HL-60/S4 treated with retinoic acid at 250 ng/mL for 4 days and 3 days (cell line): ENCODE results near the gene DBF4B.
"Not testable (repeated sequence)": the region's sequence is repeated elsewhere in the genome, so short reads cannot be mapped to it uniquely, and the experiment has no call there.

Experiments used
- in situ Hi-C: fragments of 300-500 bp; cut with MboI; formaldehyde crosslinking; loops from 2 replicates; pipeline ENCODE4 v1.7.0; 2022; ENCODE audit warnings: low sequenced_read_pairs

DBF4B gene

GRCh38 chr17:44726121-44726520, 17.7 kb downstream of the DBF4B start:
- in situ Hi-C loops = not testable (repeated sequence)

- in situ Hi-C loops = no loop called here
Measured at GRCh38 chr17:44733753-44734152, 25.3 kb downstream of the DBF4B start.

DNA sequence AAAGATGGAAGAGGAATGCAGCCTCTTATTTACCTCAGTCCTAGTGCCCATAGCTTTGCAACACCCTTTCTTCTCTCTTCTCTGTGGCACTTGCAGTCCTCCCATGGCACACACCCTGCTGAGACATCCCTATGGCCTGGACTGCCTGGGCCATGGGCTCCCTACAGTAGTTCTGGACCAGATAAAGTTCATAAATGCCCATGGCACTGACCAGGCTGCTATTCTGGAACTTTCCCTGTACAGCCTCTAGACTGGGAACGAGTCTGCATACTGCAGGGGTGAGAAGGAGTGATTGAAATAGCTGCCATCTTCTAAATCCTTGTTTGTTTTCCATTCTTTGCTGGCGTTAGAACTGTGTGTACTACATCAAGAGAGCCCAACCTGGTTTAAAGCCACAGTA, 25.8 kb downstream of the DBF4B start:
- in situ Hi-C loops = no loop called here

DNA sequence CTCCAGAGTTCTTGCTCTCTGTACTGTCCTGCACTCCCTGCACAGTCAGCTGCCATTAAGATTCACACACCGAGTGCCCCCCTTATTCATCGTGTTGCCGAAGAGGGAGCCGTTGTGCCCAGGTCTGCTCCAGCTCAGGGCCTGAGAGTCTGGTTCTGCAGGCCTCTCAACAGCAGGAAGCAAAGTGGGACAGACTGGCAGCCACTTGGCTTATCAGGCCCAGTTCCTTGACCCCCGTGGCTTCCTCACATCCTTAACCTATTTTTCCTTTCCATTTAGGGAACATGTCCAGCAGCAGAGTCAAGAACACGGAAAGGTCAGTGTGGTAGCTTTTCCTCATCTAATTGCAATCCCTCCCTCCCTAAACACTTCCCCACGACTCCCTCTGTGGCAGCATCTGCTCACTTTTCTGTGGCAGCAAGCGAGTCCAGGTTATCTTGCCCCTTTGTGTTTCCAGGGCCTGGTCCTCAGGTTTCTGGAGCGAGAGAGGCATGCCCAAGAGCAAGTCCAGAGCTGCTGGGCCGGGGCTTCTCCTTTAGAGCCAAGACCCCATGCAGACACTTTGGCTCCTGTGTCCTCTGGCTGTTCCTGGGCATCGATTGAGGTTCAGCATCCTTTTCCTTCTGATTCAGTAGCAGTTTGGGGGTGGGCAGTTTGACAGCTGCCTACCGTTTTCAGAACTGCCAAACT, 28.2 kb downstream of the DBF4B start:
- in situ Hi-C loops = no loop called here

DNA sequence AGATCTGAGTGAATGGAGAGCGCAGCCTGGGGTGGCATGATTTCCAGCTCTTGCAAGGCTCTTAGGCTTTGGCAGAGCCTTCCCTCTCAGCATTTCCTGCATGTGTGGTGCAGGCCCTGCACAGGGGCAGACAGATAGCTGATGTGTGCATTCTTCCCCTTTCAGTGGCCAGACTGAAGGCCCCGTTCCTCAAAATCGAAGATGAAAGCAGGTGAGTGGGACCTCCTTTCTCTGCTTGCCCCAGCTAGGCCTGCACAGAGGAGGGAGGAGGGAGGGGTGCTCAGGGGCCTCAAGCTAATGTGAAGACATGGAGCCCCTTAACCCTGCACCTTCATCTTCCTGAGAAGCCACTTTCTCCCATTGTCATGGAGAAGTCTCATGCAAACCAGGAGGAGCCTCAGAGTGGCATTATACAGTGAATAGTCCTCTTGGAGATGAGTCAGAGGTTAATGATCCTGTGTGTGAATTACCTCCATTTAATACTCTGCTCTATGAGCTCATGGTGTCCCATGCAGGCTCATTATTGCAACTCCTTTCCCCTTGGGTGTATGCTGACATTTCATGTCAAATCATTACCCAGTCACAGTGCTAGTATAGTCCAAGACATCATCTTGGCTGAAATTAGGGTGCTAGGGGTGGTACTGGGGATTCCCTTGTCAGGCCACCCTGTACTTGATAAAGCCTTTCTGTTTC, 29.9 kb downstream of the DBF4B start:
- in situ Hi-C loops = no loop called here

DNA sequence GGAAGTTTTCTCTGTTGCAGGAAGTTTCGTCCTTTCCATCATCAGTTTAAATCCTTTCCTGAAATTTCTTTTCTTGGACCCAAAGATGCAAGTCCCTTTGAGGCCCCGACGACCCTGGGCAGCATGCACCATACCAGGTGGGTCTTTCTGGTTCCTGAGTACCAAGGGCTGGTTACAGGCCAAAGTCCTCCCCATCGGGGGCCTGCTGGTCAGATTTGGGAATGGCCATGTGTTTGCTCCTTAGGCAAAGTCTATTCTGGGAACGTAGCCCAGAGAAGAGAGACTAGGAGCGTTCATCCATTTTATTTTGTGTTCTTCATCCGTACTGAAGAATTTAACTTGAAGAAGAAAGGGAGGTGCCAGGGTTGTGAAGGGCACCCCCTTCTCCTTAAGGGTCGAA, 32.9 kb downstream of the DBF4B start:
- in situ Hi-C loops = no loop called here

DNA sequence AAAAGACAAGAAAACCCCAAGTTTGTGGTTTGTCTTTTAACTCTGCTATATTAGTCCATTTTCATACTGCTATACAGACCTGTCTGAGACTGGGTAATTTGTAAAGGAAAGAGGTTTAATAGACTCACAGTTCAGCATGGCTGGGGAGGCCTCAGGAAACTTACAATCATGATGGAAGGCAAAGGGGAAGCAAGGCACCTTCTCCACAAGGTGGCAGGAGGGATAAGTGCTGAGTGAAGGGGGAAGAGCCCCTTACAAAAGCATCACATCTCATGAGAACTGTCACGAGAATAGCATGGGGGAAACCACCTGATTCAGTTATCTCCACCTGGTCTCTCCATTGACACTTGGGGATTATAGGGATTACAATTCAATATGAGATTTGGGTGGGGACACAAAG, 36.8 kb downstream of the DBF4B start:
- in situ Hi-C loops = no loop called here

- in situ Hi-C loops = not testable (repeated sequence)
Measured at GRCh38 chr17:44745738-44746137, 37.3 kb downstream of the DBF4B start.

GRCh38 chr17:44747566-44747965, 39.1 kb downstream of the DBF4B start:
- in situ Hi-C loops = no loop called here

GRCh38 chr17:44749076-44749979, 40.9 kb downstream of the DBF4B start:
- in situ Hi-C loops = no loop called here

GRCh38 chr17:44749980-44750318, 41.5 kb downstream of the DBF4B start:
- in situ Hi-C loops = no loop called here

DNA sequence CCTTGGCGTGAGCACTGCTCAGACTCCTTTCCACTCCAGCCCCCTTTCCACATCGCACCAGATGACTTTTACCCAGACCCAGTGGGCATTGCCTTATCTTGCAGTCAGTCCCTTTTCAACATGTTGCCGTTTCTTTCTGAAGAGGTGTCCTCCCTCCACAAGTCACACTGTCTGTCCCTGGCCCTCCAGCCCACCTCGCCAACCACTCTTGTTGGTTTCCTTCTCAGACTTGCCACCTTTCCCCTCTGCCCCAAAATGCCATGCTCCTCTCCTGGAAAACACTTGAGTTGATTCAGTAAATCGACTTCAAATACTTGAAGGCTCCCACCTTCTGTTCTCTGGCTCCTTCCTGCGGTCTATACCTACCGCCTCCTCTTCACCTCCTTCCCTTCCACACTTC, 42.9 kb downstream of the DBF4B start:
- in situ Hi-C loops = no loop called here

DNA sequence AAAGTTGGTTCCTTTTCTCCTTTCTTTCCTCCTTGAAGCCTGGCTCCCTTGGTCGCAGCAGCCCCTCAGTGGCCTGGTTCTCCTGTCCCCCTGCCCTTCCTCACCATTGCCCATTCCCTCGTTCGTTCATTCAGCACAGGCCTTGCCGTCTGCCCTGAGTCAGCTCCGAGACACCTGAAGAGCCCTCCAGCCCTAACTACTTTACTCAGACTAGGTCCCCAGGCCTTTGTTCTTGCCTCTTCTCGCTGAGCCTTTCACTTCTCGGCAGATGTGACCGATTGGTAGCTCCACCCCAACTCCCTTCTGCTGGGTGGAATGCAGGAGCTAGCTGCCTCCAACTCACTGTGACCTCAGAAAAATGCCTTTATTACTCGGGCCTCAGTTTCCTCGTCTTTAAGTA, 43.3 kb downstream of the DBF4B start:
- in situ Hi-C loops = no loop called here

DNA sequence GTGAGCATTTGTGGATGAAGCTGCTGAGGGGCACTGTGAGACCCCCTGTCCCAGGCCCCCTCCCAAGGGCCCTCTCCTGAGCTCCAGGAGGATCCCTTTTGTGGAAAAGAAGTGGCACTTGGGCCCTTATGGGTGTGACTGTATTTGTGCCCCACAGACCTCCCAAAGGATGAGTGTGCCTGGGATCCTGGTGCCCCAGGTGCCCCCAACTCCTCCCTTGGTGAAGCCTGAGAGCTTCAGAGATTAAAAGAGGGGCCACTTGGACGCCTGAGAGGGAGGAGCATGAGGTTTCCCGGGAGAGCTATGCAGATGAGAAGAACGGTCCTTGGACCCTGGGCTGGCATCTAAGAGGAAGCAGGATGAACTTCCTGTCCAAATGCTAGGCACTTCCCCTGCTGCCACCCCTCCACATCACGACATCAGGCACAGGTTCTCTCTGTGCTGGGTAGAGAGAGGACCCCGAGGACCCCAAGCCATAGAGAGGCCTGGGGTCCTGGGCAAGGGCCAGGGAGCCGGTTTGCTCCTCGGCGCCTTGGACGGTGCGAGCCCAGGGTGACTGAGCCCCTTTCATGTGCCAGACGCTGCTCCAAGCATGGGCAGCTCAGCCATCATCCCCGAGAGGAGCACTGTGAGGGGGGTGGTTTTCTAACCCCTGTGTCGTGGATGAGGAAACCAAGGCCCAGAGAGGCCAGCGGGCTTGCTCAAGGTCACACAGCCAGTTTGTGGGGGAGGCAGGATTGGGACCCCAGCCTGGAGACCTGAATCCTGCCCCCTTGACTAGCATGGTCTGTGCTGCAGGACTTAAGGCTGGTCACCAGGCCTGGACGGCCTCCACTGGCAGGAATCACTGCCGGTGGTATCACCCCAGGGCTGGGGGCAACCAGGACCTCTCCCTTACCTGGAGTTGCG, 44.7 kb downstream of the DBF4B start:
- in situ Hi-C loops = no loop called here

- in situ Hi-C loops = no loop called here
Measured at GRCh38 chr17:44754276-44754675, 45.8 kb downstream of the DBF4B start.

GRCh38 chr17:44755180-44755579, 46.7 kb downstream of the DBF4B start:
- in situ Hi-C loops = not testable (repeated sequence)

DNA sequence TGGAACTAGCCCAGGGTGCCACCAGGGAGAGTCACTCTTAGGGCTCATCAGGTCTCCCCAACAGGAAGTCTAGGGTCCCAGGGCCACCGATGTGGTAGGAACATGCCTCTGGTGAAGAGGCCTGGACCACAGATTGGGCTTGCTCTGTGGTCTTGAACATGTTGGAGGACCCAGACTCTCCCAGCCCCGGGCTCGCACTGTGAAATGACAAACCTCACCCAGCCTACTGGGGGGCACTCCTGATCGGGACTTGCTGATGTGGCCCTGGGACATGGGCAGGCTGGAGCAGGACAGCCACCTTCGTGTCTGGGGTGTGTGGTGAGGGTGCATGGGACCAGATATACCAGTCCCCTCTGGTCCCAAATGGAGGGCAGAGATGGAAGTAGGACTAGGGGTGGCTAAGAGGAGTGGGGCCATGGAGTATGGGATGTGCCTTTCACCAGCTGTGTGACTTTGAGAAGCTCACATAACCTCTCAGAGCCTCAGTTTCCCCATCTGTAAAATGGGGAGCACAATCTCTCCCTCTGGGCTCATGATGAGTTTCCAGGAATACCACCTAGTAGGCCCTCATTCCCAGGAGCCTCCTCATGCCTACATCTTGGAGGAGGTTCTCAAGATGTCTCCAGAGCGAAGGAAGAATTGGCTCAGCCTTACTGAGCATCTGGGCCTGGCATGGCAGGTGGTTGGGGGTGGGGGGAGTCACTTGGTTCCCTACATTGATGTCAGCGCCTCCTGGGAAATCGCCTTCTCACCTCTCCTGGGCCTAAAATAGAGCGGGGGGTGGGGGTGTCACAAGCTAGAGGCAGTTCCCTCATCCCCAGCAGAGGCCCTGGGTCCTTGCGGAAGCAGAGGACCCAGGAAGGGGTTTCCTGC, 48.8 kb downstream of the DBF4B start:
- in situ Hi-C loops = no loop called here

- in situ Hi-C loops = no loop called here
Measured at GRCh38 chr17:44757918-44758413, 49.5 kb downstream of the DBF4B start.

- in situ Hi-C loops = no loop called here
Measured at GRCh38 chr17:44758414-44759085, 50.1 kb downstream of the DBF4B start, which contains the start of gene ADAM11. Gene ADAM11 (plus strand): TSS chr17:44758988. CDS start chr17:44759200, 212 bp downstream.
